GM18867 (cell line): Measurements from ENCODE around the gene G6PC2.

Experiments used
- ATAC-seq: cut with Tn5 transposase; IDR thresholded peaks from one replicate; pipeline ENCODE4 v1.9.1; 2021; ENCODE audit warnings: mild to moderate bottlenecking, moderate library complexity; ENCODE audit not compliant: unreplicated experiment

The G6PC2 gene

GRCh38 chr2:168944065-168944464, 43.0 kb downstream of the G6PC2 start:
- ATAC-seq = no peak

- no peak for ATAC-seq
Observed at GRCh38 chr2:168945508-168945907, 44.4 kb downstream of the G6PC2 start.

- ATAC-seq = peak; percentile 63
Observed at GRCh38 chr2:168948621-168949212, 47.6 kb downstream of the G6PC2 start.

GRCh38 chr2:168949324-168949723, 48.2 kb downstream of the G6PC2 start:
- ATAC-seq = no peak

- no peak for ATAC-seq
Observed at GRCh38 chr2:168951871-168952270, 50.8 kb downstream of the G6PC2 start.

GRCh38 chr2:168952424-168952823, 51.3 kb downstream of the G6PC2 start:
- no peak for ATAC-seq

GRCh38 chr2:168954256-168954655, 53.2 kb downstream of the G6PC2 start:
- ATAC-seq = no peak

GRCh38 chr2:168955321-168955720, 54.2 kb downstream of the G6PC2 start:
- no peak for ATAC-seq

- ATAC-seq = no peak
Observed at GRCh38 chr2:168956392-168956791, 55.3 kb downstream of the G6PC2 start.
